Measurements from ENCODE around the gene SCYL3.
"Not testable (repeated sequence)": the region's sequence is repeated elsewhere in the genome, so short reads cannot be mapped to it uniquely, and the experiment has no call there.

Gene SCYL3

GRCh38 chr1:169869426-169869825 lies 24.3 kb downstream of the SCYL3 start:
- DNase-seq = no peak

GRCh38 chr1:169868978-169869377 lies 24.7 kb downstream of the SCYL3 start:
- no peak for DNase-seq

GRCh38 chr1:169867012-169867675 lies 26.6 kb downstream of the SCYL3 start:
- no peak for DNase-seq

GRCh38 chr1:169866577-169866976 lies 27.1 kb downstream of the SCYL3 start:
- no peak for DNase-seq

- not testable (repeated sequence) for DNase-seq
These were observed 29.2 kb downstream of the SCYL3 start for GRCh38 chr1:169864531-169864930.

- no peak for DNase-seq
These were observed 32.9 kb downstream of the SCYL3 start for GRCh38 chr1:169860750-169861149.

- DNase-seq = no peak
These were observed 33.5 kb downstream of the SCYL3 start for GRCh38 chr1:169860187-169860586.

- DNase-seq = no peak
These were observed 34.7 kb downstream of the SCYL3 start for GRCh38 chr1:169859001-169859400.

- DNase-seq = no peak
These were observed 35.2 kb downstream of the SCYL3 start for GRCh38 chr1:169858467-169858866.

- DNase-seq = no peak
These were observed 40.4 kb downstream of the SCYL3 start for GRCh38 chr1:169853341-169853740.

- no peak for DNase-seq
These were observed 44.2 kb downstream of the SCYL3 start for GRCh38 chr1:169849346-169850022.

- no peak for DNase-seq
These were observed 45.2 kb downstream of the SCYL3 start for GRCh38 chr1:169848456-169848855.

- no peak for DNase-seq
These were observed 48.6 kb downstream of the SCYL3 start for GRCh38 chr1:169844941-169845608.

GRCh38 chr1:169838942-169839341 lies 54.8 kb downstream of the SCYL3 start:
- DNase-seq = no peak

- DNase-seq = no peak
These were observed 57.5 kb downstream of the SCYL3 start for GRCh38 chr1:169836198-169836597.

- DNase-seq = no peak
These were observed 58.0 kb downstream of the SCYL3 start for GRCh38 chr1:169835647-169836046.

GRCh38 chr1:169834869-169835268 lies 58.8 kb downstream of the SCYL3 start:
- no peak for DNase-seq

- no peak for DNase-seq
These were observed 60.4 kb downstream of the SCYL3 start for GRCh38 chr1:169833179-169833901.

GRCh38 chr1:169829671-169830070 lies 64.0 kb downstream of the SCYL3 start:
- DNase-seq = no peak

- no peak for DNase-seq
These were observed 69.5 kb downstream of the SCYL3 start for GRCh38 chr1:169824153-169824552.

- DNase-seq = no peak
These were observed 72.2 kb downstream of the SCYL3 start for GRCh38 chr1:169821500-169821899.

- DNase-seq = no peak
These were observed 77.1 kb downstream of the SCYL3 start for GRCh38 chr1:169816617-169817016.

- DNase-seq = no peak
These were observed 79.4 kb downstream of the SCYL3 start for GRCh38 chr1:169814265-169814664.
